Epithelial cell of proximal tubule (primary cell): ENCODE data around the gene GRID2IP. TPM values are rescaled to one million over a fixed set of nuclear protein-coding genes. Genes with fewer than 3 reads are reported as not detected.
"Not testable (repeated sequence)": the region's sequence is repeated elsewhere in the genome, so short reads cannot be mapped to it uniquely, and the experiment has no call there.

Experiments used
- DNase-seq: peaks from one replicate; pipeline ENCODE4 v3.0.0-alpha.2; 2011; ENCODE audit warnings: low read depth
- H3K4me3 ChIP-seq: 2 replicates; pipeline ENCODE4 v1.5.1; 2011; ENCODE audit warnings: low read depth, mild to moderate bottlenecking, low read length
- total RNA-seq: library from RNA; depleted of rRNA; stranded (reverse); fragments of >200 nt; gene quantifications from 2 replicates; pipeline ENCODE4 v1.2.3, GENCODE V29; 2015
- TF ChIP-seq, protein P1 (sequence below): conservative IDR thresholded peaks from 2 replicates; pipeline ENCODE4 v1.5.1; 2012; ENCODE audit warnings: low read depth, mild to moderate bottlenecking, low read length

GRID2IP gene
- not detected in 2 replicates for total RNA-seq

DNA sequence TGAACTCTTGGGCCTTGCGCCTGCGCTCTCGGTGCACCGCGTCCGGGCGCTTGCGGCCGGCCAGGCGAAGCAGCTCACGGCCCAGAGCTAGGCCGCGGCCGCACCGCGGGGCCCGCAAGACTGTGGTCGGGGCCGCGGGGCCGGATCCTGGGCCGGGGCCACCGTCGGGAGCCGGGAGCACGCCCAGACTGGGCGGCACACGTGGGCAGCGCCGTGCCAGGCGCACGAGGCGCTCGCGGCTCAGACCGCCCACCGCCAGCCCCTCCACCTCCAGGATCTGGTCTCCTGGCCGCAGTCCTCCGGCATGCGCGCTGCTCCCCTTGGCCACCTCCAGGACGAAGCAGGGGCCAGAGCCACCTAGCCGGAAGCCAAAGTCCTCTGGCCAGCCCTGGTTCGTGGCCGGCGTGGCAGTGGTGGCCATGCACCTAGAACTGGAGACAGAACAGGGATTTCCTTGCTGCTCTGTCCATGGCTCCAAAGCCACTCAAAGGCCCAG, at the start of gene GRID2IP:
TSS of gene GRID2IP (minus strand) at position 446 of the 496 bp plus-strand sequence. CDS start at position 421, 25 bp downstream.
- no peak within 1 kb of the TSS for H3K4me3 ChIP-seq
- DNase-seq = no peak
- TF ChIP-seq, protein P1, sequence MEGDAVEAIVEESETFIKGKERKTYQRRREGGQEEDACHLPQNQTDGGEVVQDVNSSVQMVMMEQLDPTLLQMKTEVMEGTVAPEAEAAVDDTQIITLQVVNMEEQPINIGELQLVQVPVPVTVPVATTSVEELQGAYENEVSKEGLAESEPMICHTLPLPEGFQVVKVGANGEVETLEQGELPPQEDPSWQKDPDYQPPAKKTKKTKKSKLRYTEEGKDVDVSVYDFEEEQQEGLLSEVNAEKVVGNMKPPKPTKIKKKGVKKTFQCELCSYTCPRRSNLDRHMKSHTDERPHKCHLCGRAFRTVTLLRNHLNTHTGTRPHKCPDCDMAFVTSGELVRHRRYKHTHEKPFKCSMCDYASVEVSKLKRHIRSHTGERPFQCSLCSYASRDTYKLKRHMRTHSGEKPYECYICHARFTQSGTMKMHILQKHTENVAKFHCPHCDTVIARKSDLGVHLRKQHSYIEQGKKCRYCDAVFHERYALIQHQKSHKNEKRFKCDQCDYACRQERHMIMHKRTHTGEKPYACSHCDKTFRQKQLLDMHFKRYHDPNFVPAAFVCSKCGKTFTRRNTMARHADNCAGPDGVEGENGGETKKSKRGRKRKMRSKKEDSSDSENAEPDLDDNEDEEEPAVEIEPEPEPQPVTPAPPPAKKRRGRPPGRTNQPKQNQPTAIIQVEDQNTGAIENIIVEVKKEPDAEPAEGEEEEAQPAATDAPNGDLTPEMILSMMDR = no peak

DNA sequence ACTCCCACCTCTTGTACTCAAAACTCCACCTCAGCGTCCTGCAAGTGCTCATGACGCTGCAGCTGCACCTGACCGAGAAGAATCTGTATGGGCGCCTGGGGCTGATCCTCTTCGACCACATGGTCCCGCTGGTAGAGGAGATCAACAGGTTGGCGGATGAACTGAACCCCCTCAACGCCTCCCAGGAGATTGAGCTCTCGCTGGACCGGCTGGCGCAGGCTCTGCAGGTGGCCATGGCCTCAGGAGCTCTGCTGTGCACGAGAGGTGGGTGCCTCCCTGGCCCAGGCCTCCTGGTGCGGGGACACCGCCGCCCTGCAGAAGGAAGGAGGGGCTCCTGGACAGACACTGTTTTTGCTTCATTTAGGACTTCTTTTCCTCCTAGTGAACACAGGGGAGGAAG, 48.8 kb upstream of the GRID2IP start:
- no peak overlapping the region for H3K4me3 ChIP-seq
- TF ChIP-seq, protein P1 = no peak
- no peak for DNase-seq

DNA sequence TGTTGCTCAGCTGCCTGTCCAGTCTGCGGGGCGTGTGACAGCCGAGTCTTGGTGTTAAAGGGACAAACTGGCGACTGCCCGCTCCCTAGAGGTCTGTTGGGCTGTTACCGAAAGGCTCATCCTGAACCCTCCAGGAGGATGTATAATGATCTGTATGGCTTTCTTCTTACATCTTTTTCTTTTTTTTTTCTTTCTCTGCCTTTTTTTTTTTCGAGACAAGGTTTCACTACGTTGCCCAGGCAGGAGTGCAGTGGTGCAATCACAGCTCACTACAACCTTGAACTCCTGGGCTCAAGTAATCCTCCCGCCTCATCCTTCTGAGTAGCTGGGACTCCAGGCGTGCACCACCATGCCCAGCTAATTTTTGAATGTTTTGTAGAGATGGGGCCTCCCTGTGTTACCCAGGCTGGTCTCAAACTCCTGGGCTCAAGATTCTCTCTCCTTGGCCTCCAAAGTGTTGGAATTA, 39.4 kb upstream of the GRID2IP start:
- TF ChIP-seq, protein P1 = no peak
- no peak for DNase-seq
- peak overlapping the region; percentile 94 for H3K4me3 ChIP-seq

DNA sequence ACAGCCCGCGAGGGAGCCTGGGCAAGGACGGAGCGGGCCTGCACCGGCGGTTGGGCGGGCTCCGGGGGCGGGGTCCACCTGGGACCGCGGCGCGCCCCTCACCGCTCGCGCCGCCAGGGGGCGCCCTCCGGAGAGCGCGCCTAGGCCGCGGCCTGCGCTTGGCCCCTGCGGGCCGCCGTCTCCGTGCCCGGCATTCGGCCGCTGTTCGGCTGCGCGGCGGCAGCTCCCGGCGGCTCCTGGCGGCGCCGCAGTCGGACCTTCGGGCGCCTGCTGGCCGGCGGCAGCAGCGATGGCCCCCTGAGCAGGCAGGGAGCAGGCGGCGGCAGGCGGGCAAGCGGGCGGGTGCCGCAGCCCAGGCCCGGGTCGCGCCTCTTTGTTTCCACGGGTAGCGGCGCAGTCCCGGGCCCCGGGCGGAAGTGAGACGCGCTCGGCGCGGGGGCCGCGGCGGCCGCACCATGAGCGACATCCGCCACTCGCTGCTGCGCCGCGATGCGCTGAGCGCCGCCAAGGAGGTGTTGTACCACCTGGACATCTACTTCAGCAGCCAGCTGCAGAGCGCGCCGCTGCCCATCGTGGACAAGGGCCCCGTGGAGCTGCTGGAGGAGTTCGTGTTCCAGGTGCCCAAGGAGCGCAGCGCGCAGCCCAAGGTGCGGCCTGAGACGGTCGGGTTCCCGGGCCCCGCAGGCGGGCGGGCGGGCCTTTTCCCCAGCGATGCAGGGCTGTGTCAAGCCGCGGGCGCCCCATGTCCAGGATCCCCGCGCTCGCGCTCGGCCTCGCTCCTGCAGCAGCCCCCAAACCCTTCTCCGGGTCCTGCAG, 38.8 kb upstream of the GRID2IP start, which contains the start of gene INTS15:
TSS of gene INTS15 (plus strand) at position 193 of the 816 bp plus-strand sequence. CDS start at position 456, 263 bp downstream.
- peak within 1 kb of the TSS; percentile 94 for H3K4me3 ChIP-seq
- DNase-seq = no peak
- TF ChIP-seq, protein P1 = peak; percentile 47

DNA sequence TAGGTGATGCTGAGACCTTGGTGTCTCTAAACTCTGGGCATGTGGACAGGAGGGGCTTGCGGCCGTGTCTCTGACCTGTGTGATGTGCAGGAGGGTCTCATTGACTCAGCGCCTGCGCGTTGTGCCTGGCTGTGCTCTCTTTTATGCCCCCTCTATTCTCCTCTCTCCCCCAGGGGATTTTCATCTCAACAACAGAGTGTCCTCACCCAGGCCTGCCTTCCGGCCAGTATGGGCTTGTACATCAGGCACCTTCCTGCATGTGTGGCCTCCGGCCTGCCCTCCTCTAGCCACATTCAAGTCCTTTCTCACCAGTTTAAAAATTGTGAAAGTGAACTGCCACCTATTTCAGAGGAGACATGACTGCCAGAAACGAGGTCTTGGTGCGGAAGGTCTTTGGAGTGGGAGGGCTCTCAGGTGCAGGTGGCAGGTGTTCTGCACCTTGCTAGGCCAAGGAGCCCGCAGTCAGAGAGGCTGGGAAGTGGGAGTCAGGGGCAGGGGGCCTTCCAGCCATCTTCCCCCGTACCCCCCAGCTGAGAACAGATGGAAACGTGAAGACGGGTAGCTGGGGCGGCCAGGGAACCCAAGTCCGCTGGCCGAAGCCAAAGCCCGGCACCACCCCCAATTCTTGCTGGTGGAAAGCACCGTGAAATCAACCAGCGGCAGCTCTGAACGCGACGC, 38.0 kb upstream of the GRID2IP start:
- no peak for DNase-seq
- H3K4me3 ChIP-seq = peak overlapping the region; percentile 25
- TF ChIP-seq, protein P1 = no peak

DNA sequence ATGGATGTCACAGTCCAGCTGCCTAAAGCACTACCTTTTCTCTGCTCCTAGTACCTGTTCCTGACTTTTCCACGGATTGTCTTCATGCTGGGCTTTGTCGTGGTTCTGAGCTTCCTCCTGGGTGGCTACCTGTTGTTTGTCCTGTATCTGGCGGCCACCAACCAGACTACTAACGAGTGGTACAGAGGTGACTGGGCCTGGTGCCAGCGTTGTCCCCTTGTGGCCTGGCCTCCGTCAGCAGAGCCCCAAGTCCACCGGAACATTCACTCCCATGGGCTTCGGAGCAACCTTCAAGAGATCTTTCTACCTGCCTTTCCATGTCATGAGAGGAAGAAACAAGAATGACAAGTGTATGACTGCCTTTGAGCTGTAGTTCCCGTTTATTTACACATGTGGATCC, 37.3 kb upstream of the GRID2IP start:
- no peak for DNase-seq
- TF ChIP-seq, protein P1 = no peak
- no peak overlapping the region for H3K4me3 ChIP-seq

DNA sequence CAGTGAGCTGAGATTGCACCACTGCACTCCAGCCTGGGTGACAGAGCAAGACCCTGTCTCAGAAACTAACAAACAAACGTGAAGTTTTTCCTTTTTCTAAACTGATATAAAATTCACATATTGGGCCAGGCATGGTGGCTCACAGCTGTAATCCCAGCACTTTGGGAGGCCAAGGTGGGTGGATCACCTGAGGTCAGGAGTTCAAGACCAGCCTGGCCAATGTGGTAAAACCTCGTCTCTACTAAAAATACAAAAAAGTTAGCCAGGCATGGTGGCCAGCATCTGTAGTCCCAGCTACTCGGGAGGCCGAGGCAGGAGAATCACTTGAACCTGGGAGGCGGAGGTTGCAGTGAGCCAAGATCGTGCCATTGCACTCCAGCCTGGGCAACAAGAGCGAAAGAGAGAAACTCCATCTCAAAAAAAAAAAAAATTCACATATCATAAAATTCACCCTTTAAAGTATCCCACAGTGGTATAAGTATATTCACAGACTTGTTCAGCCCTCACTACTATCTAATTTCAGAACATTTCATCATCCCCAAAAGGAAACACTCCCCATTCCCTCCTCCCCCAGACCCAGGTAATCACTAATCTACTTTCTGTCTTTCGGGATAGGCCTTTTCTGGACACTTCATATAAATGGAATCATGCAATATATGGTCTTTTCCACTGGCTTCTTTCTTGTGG, 34.6 kb upstream of the GRID2IP start:
- H3K4me3 ChIP-seq, DNase-seq: not testable (repeated sequence)
